KMS-11 (cell line): Measurements from ENCODE around the gene TMEM236.

Experiments
- H2AFZ ChIP-seq: fragments of 200-600 bp; sonication (generic); 2 replicates; pipeline ENCODE4 v1.6.1; 2016; ENCODE audit warnings: antibody characterized with exemption, mixed run types, low read depth
- H3K27ac ChIP-seq: fragments of 200-600 bp; sonication (generic); 2 replicates; pipeline ENCODE4 v1.6.1; 2016; ENCODE audit warnings: mild to moderate bottlenecking, mixed run types
- H3K27me3 ChIP-seq: fragments of 200-600 bp; sonication (generic); 2 replicates; pipeline ENCODE4 v1.6.1; 2017; ENCODE audit warnings: mild to moderate bottlenecking, low read depth, mixed run types, moderate library complexity; ENCODE audit not compliant: insufficient read depth
- H3K36me3 ChIP-seq: fragments of 200-600 bp; sonication (generic); 2 replicates; pipeline ENCODE4 v1.6.1; 2017; ENCODE audit warnings: mild to moderate bottlenecking, mixed run types; ENCODE audit not compliant: insufficient read depth
- H3K4me1 ChIP-seq: fragments of 200-600 bp; sonication (generic); 2 replicates; pipeline ENCODE4 v1.6.1; 2016; ENCODE audit warnings: mild to moderate bottlenecking, low read depth, mixed run types; ENCODE audit not compliant: poor library complexity, severe bottlenecking
- H3K4me2 ChIP-seq: fragments of 200-600 bp; sonication (generic); 2 replicates; pipeline ENCODE4 v1.7.0; 2016; ENCODE audit warnings: mild to moderate bottlenecking, mixed run types
- H3K4me3 ChIP-seq: fragments of 200-600 bp; sonication (generic); IDR thresholded peaks from 2 replicates; pipeline ENCODE4 v1.6.1; 2017; ENCODE audit warnings: low read depth, low read length, mixed read lengths; ENCODE audit not compliant: insufficient read depth
- H3K79me2 ChIP-seq: fragments of 200-600 bp; sonication (generic); 2 replicates; pipeline ENCODE4 v1.6.1; 2016; ENCODE audit warnings: low read depth, mixed run types; ENCODE audit not compliant: insufficient read depth
- H3K9ac ChIP-seq: fragments of 200-600 bp; sonication (generic); 2 replicates; pipeline ENCODE4 v1.6.1; 2016; ENCODE audit warnings: mild to moderate bottlenecking, mixed run types
- H4K20me1 ChIP-seq: fragments of 200-600 bp; sonication (generic); 2 replicates; pipeline ENCODE4 v1.6.1; 2016; ENCODE audit warnings: mild to moderate bottlenecking, mixed run types; ENCODE audit not compliant: insufficient read depth
- CTCF ChIP-seq: fragments of 200-600 bp; sonication (generic); conservative IDR thresholded peaks from 2 replicates; pipeline ENCODE4 v1.6.1; 2017; ENCODE audit warnings: low read depth, mild to moderate bottlenecking, antibody characterized with exemption, low read length, moderate library complexity, mixed read lengths

Gene TMEM236

GRCh38 chr10:17783751-17784150 lies 31.8 kb downstream of the TMEM236 start:
- Histone ChIP-seq H2AFZ (no peak overlapping the region), H3K27me3 (no peaks in the 10 kb centered on the region), H3K4me2 (no peak overlapping the region), H3K27ac (no peak overlapping the region), H3K36me3 (no peaks in the 10 kb centered on the region), H3K9ac (no peak overlapping the region), H3K4me1 (no peaks in the 10 kb centered on the region), H3K4me3 (no peak overlapping the region), H4K20me1 (no peaks in the 10 kb centered on the region), H3K79me2 (no peaks in the 10 kb centered on the region)
- TF ChIP-seq CTCF: no peak

- Histone ChIP-seq H3K9ac (no peak overlapping the region), H4K20me1 (no peaks in the 10 kb centered on the region), H2AFZ (no peak overlapping the region), H3K4me1 (no peaks in the 10 kb centered on the region), H3K27me3 (no peaks in the 10 kb centered on the region), H3K36me3 (no peaks in the 10 kb centered on the region), H3K4me2 (no peak overlapping the region), H3K4me3 (no peak overlapping the region), H3K79me2 (no peaks in the 10 kb centered on the region), H3K27ac (no peak overlapping the region)
- TF ChIP-seq CTCF: no peak
These were observed 32.7 kb downstream of the TMEM236 start for GRCh38 chr10:17784688-17785087.

GRCh38 chr10:17785276-17785930 lies 33.4 kb downstream of the TMEM236 start:
- Histone ChIP-seq H3K27me3 (no peaks in the 10 kb centered on the region), H3K79me2 (no peaks in the 10 kb centered on the region), H3K4me3 (no peak overlapping the region), H3K4me2 (no peak overlapping the region), H4K20me1 (no peaks in the 10 kb centered on the region), H3K9ac (no peak overlapping the region), H3K36me3 (no peaks in the 10 kb centered on the region), H3K4me1 (no peaks in the 10 kb centered on the region), H3K27ac (no peak overlapping the region), H2AFZ (no peak overlapping the region)
- TF ChIP-seq CTCF: no peak

- Histone ChIP-seq H3K36me3 (no peaks in the 10 kb centered on the region), H3K79me2 (no peaks in the 10 kb centered on the region), H3K9ac (no peak overlapping the region), H3K4me3 (no peak overlapping the region), H3K27me3 (no peaks in the 10 kb centered on the region), H2AFZ (no peak overlapping the region), H3K4me2 (no peak overlapping the region), H4K20me1 (no peaks in the 10 kb centered on the region), H3K27ac (no peak overlapping the region), H3K4me1 (no peaks in the 10 kb centered on the region)
- TF ChIP-seq CTCF: no peak
These were observed 35.3 kb downstream of the TMEM236 start for GRCh38 chr10:17787087-17787961.
